Mesothelial cell of epicardium (in vitro differentiated cells): ENCODE data around the gene CCDC137. TPM values are rescaled to one million over a fixed set of nuclear protein-coding genes. Genes with fewer than 3 reads are reported as not detected.
A peak's percentile ranks its signal among the peaks of the same experiment; 100 is the strongest.
"Not testable (repeated sequence)": the region's sequence is repeated elsewhere in the genome, so short reads cannot be mapped to it uniquely, and the experiment has no call there.

Experiments
- DNase-seq, 2 experiments: peaks; one replicate each; pipeline ENCODE4 v3.0.0; 2021; ENCODE audit warnings: low spot score in 2 of 2; ENCODE audit not compliant: unreplicated experiment in 2 of 2
- H3K27ac Mint-ChIP-seq: 2 replicates; pipeline ENCODE4 v1.8.0; 2021; ENCODE audit warnings: mixed read lengths
- H3K27me3 Mint-ChIP-seq: 2 replicates; pipeline ENCODE4 v1.8.0; 2021; ENCODE audit warnings: low read depth, mixed read lengths
- H3K36me3 Mint-ChIP-seq: 2 replicates; pipeline ENCODE4 v1.8.0; 2021; ENCODE audit warnings: mixed read lengths
- H3K4me1 Mint-ChIP-seq: 2 replicates; pipeline ENCODE4 v1.8.0; 2021; ENCODE audit warnings: mixed read lengths
- H3K4me3 Mint-ChIP-seq: 2 replicates; pipeline ENCODE4 v1.8.0; 2021; ENCODE audit warnings: mild to moderate bottlenecking, moderate library complexity, mixed read lengths
- H3K9me3 Mint-ChIP-seq: 2 replicates; pipeline ENCODE4 v1.8.0; 2021; ENCODE audit warnings: mixed read lengths
- CTCF ChIP-seq: fragments of 200-600 bp; sonication (generic); IDR thresholded peaks from one replicate; pipeline ENCODE4 v1.5.0; 2021; ENCODE audit warnings: antibody characterized with exemption; ENCODE audit not compliant: unreplicated experiment
- total RNA-seq: library from RNA; stranded (reverse); gene quantifications from 3 replicates; pipeline ENCODE4 v1.2.1, GENCODE V29; 2021

The CCDC137 gene
- total RNA-seq, 1 donor from 2014 or later: 19.6 TPM

GRCh38 chr17:81667754-81668153, 1.2 kb downstream of the CCDC137 start:
- peak overlapping the region; percentile 50 for H3K27ac Mint-ChIP-seq
- H3K27me3 Mint-ChIP-seq: no peaks in the 10 kb centered on the region
- TF ChIP-seq CTCF: no peak
- peak overlapping the region; percentile 91 for H3K4me3 Mint-ChIP-seq
- peaks cover 22% of the 10 kb centered on the region for H3K4me1 Mint-ChIP-seq
- no peaks in the 10 kb centered on the region for H3K9me3 Mint-ChIP-seq
- DNase-seq: no peak
- H3K36me3 Mint-ChIP-seq: peaks cover 10% of the 10 kb centered on the region

GRCh38 chr17:81672504-81672903, 6.0 kb downstream of the CCDC137 start:
- no peaks in the 10 kb centered on the region for H3K9me3 Mint-ChIP-seq
- no peaks in the 10 kb centered on the region for H3K27me3 Mint-ChIP-seq
- peaks cover 10% of the 10 kb centered on the region for H3K4me1 Mint-ChIP-seq
- TF ChIP-seq CTCF: no peak
- DNase-seq: no peak
- no peak overlapping the region for H3K27ac Mint-ChIP-seq
- H3K4me3 Mint-ChIP-seq: no peak overlapping the region
- peaks cover 10% of the 10 kb centered on the region for H3K36me3 Mint-ChIP-seq

- H3K4me1 Mint-ChIP-seq: peaks cover 5% of the 10 kb centered on the region
- H3K27me3 Mint-ChIP-seq: no peaks in the 10 kb centered on the region
- no peaks in the 10 kb centered on the region for H3K9me3 Mint-ChIP-seq
- no peak overlapping the region for H3K4me3 Mint-ChIP-seq
- peaks cover 10% of the 10 kb centered on the region for H3K36me3 Mint-ChIP-seq
- no peak overlapping the region for H3K27ac Mint-ChIP-seq
- no peak for TF ChIP-seq CTCF
- no peak for DNase-seq
Observed at GRCh38 chr17:81672954-81673353, 6.4 kb downstream of the CCDC137 start.

- Mint-ChIP-seq H3K9me3 (no peaks in the 10 kb centered on the region), H3K27ac (no peak overlapping the region), H3K4me1 (no peaks in the 10 kb centered on the region), H3K4me3 (no peak overlapping the region), H3K27me3 (no peaks in the 10 kb centered on the region), H3K36me3 (peaks cover 8% of the 10 kb centered on the region)
- no peak for TF ChIP-seq CTCF
- no peak for DNase-seq
Observed at GRCh38 chr17:81673561-81674258, 7.2 kb downstream of the CCDC137 start.

- TF ChIP-seq CTCF: peak; percentile 46
- peak in 1 of 2 experiments; percentile 46 for DNase-seq
- H3K4me1 Mint-ChIP-seq, H3K36me3 Mint-ChIP-seq, H3K27ac Mint-ChIP-seq, H3K27me3 Mint-ChIP-seq, H3K4me3 Mint-ChIP-seq, H3K9me3 Mint-ChIP-seq: not testable (repeated sequence)
Observed at GRCh38 chr17:81675515-81676221, 9.1 kb downstream of the CCDC137 start.
